Stimulated activated CD4-positive, alpha-beta T cell treated with anti-CD3 and anti-CD28 coated beads, Interleukin-1b, Interleukin-23, amount 100 ng/mL, for 1 hour (primary cell): ENCODE measurements around the gene IGSF10.

Experiments
- DNase-seq, 2 donors: peaks; one replicate each; pipeline ENCODE4 v3.0.0-alpha.2; 2020; ENCODE audit warnings: low read depth in 2 of 2

The IGSF10 gene

GRCh38 chr3:151462991-151463390 is 2.1 kb upstream of the IGSF10 start:
- DNase-seq = no peak

- DNase-seq = no peak
These were observed 1.5 kb upstream of the IGSF10 start for GRCh38 chr3:151462278-151462780.

- DNase-seq = no peak
These were observed 633 bp downstream of the IGSF10 start for GRCh38 chr3:151460228-151460627.

- DNase-seq = no peak
These were observed 1.5 kb downstream of the IGSF10 start for GRCh38 chr3:151459358-151459757.

GRCh38 chr3:151456065-151456464 is 4.8 kb downstream of the IGSF10 start:
- DNase-seq = no peak

- DNase-seq = no peak
These were observed 8.0 kb downstream of the IGSF10 start for GRCh38 chr3:151452841-151453240.

GRCh38 chr3:151452368-151452767 is 8.5 kb downstream of the IGSF10 start:
- DNase-seq = no peak

- no peak for DNase-seq
These were observed 14.9 kb downstream of the IGSF10 start for GRCh38 chr3:151446002-151446340.

GRCh38 chr3:151445273-151446001 is 15.4 kb downstream of the IGSF10 start:
- DNase-seq = no peak

GRCh38 chr3:151443583-151443982 is 17.3 kb downstream of the IGSF10 start:
- DNase-seq = no peak

GRCh38 chr3:151440940-151441339 is 19.9 kb downstream of the IGSF10 start:
- DNase-seq = no peak

GRCh38 chr3:151439652-151440125 is 21.2 kb downstream of the IGSF10 start:
- DNase-seq = no peak

GRCh38 chr3:151437906-151438305 is 23.0 kb downstream of the IGSF10 start:
- no peak for DNase-seq

- no peak for DNase-seq
These were observed 24.0 kb downstream of the IGSF10 start for GRCh38 chr3:151436675-151437446.

GRCh38 chr3:151434151-151434890 is 26.5 kb downstream of the IGSF10 start:
- no peak for DNase-seq

- DNase-seq = no peak
These were observed 28.1 kb downstream of the IGSF10 start for GRCh38 chr3:151432616-151433372.

GRCh38 chr3:151431940-151432339 is 28.9 kb downstream of the IGSF10 start:
- DNase-seq = no peak

- no peak for DNase-seq
These were observed 29.9 kb downstream of the IGSF10 start for GRCh38 chr3:151430821-151431484.

- no peak for DNase-seq
These were observed 32.5 kb downstream of the IGSF10 start for GRCh38 chr3:151428386-151428785.

GRCh38 chr3:151426341-151426657 is 34.6 kb downstream of the IGSF10 start:
- DNase-seq = no peak
